Large intestine (tissue), 3 donors: ENCODE data around the gene UGDH. TPM values are rescaled to one million over a fixed set of nuclear protein-coding genes. Genes with fewer than 3 reads are reported as not detected.
"Not testable (repeated sequence)": the region's sequence is repeated elsewhere in the genome, so short reads cannot be mapped to it uniquely, and the experiment has no call there.

Source experiments
- DNase-seq, 2 donors: peaks; one replicate each; pipeline versions ENCODE4 v3.0.0 to v3.0.0-alpha.2; 2013
- H3K27ac ChIP-seq: one replicate; pipeline ENCODE4 v1.5.1; 2013; ENCODE audit warnings: low read length
- H3K27me3 ChIP-seq: 2 replicates; pipeline ENCODE4 v1.6.1; 2013; ENCODE audit warnings: low read length; ENCODE audit not compliant: control insufficient read depth, insufficient read depth
- H3K36me3 ChIP-seq: 2 replicates; pipeline ENCODE4 v1.6.1; 2013; ENCODE audit warnings: low read length; ENCODE audit not compliant: control insufficient read depth, insufficient read depth
- H3K4me1 ChIP-seq: one replicate; pipeline ENCODE4 v1.6.1; 2013; ENCODE audit warnings: low read length; ENCODE audit not compliant: control insufficient read depth, insufficient read depth
- H3K4me3 ChIP-seq: one replicate; pipeline ENCODE4 v1.5.1; 2013; ENCODE audit warnings: low read length
- H3K9me3 ChIP-seq: one replicate; pipeline ENCODE4 v1.6.1; 2013; ENCODE audit warnings: mild to moderate bottlenecking, low read depth, low read length, moderate library complexity; ENCODE audit not compliant: control insufficient read depth
- WGBS: methylation state at CpG from one replicate; pipeline ENCODE4 v1.1.5; 2013; ENCODE audit warnings: low lambda C conversion rate; ENCODE audit not compliant: insufficient coverage; 5-methylcytosine and 5-hydroxymethylcytosine counted together
- polyA plus RNA-seq: library from polyadenylated mRNA; unstranded; fragments of 120-200 nt; gene quantifications from one replicate; pipeline ENCODE4 v1.2.1, GENCODE V29; 2013

The UGDH gene
- polyA plus RNA-seq, 1 donor: 64.2 TPM

DNA sequence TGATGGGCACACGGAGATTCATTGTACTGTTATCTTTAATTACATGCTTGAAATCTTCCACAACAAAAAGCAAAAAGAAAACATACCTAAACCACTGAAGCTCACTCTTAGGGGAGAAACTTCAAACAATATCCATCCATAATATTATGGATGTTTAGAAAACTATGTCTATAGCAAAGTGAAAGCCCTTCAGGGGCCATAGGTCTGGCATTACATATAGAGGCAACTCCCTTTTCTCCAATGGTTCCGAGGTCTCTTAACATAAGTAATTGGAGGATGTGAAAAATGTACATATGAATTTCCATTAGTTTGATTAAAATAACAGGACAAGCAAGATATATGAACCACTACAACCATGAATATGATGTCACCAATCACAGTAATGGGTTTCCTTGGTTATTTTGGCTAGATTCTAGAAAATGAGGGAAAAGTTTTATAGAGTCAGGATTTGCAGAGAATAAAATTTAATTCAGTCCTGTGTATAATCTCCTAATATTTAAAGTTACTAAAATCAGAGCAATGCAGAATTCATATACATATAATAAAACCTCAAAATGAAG lies 10.8 kb downstream of the UGDH start:
- Histone ChIP-seq H3K36me3 (peaks cover 45% of the 10 kb centered on the region), H3K27ac (no peak overlapping the region)
- 86% methylated on average over 1 of the region's 2 CpGs for WGBS

DNA sequence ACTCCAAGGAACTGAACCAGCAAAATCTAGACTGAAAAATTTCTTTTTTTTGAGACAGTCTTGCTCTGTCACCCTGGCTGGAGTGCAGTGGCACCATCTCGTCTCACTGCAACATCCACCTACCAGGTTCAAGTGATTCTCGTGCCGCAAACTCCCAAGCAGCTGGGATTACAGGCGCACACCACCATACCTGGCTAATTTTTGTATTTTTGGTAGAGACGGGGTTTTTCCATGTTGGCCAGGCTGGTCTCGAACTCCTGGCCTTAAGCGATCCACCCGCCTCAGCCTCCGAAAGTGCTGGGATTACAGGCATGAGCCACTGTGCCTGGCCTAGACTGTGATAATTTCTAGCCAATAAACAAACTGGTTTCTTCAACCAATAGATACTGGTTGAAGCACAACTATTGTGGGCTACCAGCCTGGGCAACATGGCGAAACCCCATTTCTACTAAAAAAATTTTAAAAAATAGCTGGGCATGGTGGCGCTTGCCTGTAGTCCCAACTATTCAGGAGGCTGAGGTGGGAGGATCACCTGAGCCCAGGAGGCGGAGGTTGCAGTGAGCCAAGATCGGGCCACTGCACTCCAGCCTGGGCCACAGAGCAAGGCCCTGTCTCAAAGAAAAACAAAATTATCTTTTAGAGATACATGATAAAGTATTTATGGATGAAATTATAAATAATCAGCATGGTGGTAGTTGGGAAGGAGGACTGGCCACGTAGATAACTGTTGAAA lies 11.4 kb downstream of the UGDH start:
- H3K27ac ChIP-seq: peak overlapping the region; percentile 8
- not testable (repeated sequence) for H3K9me3 ChIP-seq, H3K4me1 ChIP-seq, H3K27me3 ChIP-seq, H3K4me3 ChIP-seq, DNase-seq
- 57% methylated on average over 1 of the region's 14 CpGs for WGBS
- peaks cover 48% of the 10 kb centered on the region for H3K36me3 ChIP-seq

More for the DNA sequence above, 10.8 kb downstream of the UGDH start:
- Histone ChIP-seq H3K27me3 (no peaks in the 10 kb centered on the region), H3K4me1 (peaks cover 2% of the 10 kb centered on the region), H3K9me3 (no peaks in the 10 kb centered on the region), H3K4me3 (no peak overlapping the region)
- no peak for DNase-seq

DNA sequence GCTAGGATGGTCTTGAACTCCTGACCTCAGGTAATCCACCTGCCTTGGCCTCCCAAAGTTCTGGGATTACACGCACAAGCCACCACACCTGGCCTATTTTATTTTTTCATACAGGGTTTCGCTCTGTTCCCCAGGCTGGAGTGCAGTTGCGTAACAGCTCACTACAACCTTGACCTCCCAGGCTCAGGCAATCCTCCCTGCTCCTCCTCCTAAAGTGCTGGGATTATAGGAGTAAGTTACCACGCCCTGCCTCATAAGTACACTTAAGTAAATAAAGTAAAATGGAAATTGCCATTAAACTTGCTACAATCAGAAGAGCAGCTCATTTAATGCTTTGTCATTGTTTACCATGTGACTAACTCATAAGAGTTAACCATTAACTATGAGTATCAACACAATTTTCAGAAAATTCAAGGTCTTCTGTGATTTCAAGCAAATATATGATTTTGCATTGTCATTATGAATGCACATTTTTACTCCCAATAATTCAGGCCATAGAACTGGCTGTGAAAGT lies 12.3 kb downstream of the UGDH start:
- Histone ChIP-seq H3K9me3 (no peaks in the 10 kb centered on the region), H3K36me3 (peaks cover 52% of the 10 kb centered on the region), H3K4me3 (no peak overlapping the region), H3K27me3 (no peaks in the 10 kb centered on the region), H3K27ac (peak overlapping the region; percentile 28), H3K4me1 (peaks cover 2% of the 10 kb centered on the region)
- no CpG with 5 or more reads among the region's 4 CpGs for WGBS
- peak; percentile 68 to 84 for DNase-seq

DNA sequence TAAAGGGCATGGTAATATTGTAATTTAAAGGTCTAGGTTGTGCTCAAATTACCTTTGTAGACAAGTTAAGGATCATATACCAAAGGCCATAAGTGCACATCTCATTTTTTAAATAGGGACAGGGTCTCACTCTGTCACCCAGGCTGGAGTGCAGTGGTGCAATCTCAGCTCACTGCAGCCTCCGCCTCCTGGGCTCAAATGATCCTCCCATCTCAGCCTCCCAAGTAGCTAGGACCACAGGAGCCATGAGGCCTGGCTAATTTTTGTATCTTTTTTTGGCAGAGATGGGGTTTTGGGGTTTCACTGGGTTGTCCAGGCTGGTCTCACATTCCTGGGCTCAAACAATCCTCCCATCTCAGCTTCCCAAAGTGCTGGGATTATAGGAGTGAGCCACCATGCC lies 13.0 kb downstream of the UGDH start:
- no CpG with 5 or more reads among the region's 1 CpG for WGBS
- H3K4me1 ChIP-seq, H3K9me3 ChIP-seq, H3K27me3 ChIP-seq, H3K27ac ChIP-seq, DNase-seq, H3K4me3 ChIP-seq: not testable (repeated sequence)
- peaks cover 54% of the 10 kb centered on the region for H3K36me3 ChIP-seq

DNA sequence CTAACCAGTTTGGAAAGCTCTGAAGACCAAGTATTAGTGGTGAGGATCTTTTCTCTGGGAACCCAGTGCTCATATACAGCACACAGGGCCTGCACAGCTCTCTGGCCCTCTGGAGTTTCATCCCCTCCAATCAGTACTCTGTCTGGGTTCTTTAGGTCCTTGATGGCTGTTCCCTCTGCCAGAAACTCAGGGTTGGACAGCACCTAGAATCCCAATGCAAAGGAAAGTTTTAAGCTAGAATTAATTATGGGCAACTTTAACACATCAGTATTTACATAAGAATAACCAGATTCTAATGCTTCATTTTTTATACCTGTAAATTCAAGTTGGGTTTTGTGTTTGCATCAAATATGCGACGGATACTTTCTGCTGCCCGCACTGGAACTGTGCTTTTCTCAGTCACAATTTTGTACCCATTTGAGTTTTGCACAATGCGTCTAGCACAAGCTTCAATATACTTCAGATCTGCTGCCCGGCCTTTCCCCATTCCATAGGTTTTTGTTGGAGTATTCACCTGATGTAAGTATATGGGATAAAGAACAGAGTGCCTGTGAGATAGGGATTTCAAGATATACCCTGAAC lies 16.8 kb downstream of the UGDH start:
- WGBS: no CpG with 5 or more reads among the region's 5 CpGs
- no peak overlapping the region for H3K27ac ChIP-seq
- no peak overlapping the region for H3K4me3 ChIP-seq
- H3K4me1 ChIP-seq: peaks cover 5% of the 10 kb centered on the region
- H3K36me3 ChIP-seq: peaks cover 60% of the 10 kb centered on the region
- no peak for DNase-seq
- no peaks in the 10 kb centered on the region for H3K9me3 ChIP-seq
- H3K27me3 ChIP-seq: no peaks in the 10 kb centered on the region

DNA sequence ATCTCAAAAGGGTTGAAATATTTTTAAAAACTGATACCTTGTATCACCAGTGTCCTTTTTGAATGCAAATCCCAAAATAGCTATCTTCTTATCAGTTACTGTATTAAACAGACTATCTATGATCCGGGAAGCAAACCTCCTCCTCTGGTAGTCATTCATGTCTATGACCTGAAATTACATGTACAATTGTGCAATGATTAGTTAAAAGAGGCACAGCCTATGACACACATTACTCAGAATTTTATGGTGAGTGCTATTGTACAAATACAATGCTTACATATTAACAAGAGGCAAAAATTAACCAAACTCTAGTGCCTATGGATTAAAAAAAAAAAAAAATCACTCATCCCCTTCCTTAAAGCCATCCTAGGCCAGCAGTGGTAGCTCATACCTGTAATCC lies 21.7 kb downstream of the UGDH start:
- H3K4me1 ChIP-seq: peaks cover 3% of the 10 kb centered on the region
- H3K4me3 ChIP-seq: no peak overlapping the region
- no CpG with 5 or more reads among the region's 1 CpG for WGBS
- DNase-seq: peak; percentile 11 to 51
- H3K36me3 ChIP-seq: peaks cover 70% of the 10 kb centered on the region
- no peak overlapping the region for H3K27ac ChIP-seq
- H3K9me3 ChIP-seq: no peaks in the 10 kb centered on the region
- H3K27me3 ChIP-seq: no peaks in the 10 kb centered on the region

DNA sequence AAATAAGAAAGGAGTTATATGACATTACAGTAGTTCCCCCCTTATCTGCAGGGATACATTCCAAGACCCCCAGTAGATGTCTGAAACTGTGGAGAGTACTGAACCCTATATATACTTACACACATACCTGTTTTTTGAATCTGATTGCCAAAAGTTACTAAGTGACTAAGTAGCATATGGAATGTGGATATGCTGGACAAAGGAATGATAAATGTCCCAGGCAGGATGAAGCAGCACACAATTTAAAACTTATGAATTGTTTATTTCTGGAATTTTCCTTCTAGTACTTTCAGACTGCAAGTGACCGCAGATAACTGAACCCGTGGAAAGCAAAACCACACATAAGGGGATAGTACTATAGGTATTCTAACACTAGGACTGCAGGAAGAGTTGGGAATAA lies 22.7 kb downstream of the UGDH start:
- Histone ChIP-seq H3K27me3 (no peaks in the 10 kb centered on the region), H3K27ac (no peak overlapping the region), H3K36me3 (peaks cover 66% of the 10 kb centered on the region), H3K4me3 (no peak overlapping the region), H3K9me3 (no peaks in the 10 kb centered on the region), H3K4me1 (peaks cover 3% of the 10 kb centered on the region)
- whole genome bisulfite sequencing: no CpG with 5 or more reads among the region's 2 CpGs
- no peak for DNase-seq

DNA sequence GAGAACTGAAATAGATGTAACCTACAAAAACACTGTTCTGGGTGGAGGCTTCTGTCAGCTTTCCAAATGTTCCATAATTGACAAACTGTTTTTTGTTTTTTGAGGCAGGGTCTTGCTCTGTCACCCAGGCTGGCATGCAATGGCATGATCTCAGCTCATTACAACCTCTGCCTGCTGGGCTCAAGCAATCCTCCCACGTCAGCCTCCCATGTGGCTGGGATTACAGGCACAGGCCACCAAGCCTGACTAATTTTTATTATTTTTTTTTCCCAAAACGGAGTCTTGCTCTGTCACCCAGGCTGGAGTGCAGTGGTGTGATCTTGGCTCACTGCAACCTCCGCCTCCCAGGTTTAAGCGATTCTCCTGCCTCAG lies 24.6 kb downstream of the UGDH start:
- H3K9me3 ChIP-seq, H3K4me1 ChIP-seq, H3K27ac ChIP-seq, H3K27me3 ChIP-seq, DNase-seq, H3K4me3 ChIP-seq: not testable (repeated sequence)
- WGBS: no CpG with 5 or more reads among the region's 4 CpGs
- H3K36me3 ChIP-seq: peaks cover 60% of the 10 kb centered on the region

DNA sequence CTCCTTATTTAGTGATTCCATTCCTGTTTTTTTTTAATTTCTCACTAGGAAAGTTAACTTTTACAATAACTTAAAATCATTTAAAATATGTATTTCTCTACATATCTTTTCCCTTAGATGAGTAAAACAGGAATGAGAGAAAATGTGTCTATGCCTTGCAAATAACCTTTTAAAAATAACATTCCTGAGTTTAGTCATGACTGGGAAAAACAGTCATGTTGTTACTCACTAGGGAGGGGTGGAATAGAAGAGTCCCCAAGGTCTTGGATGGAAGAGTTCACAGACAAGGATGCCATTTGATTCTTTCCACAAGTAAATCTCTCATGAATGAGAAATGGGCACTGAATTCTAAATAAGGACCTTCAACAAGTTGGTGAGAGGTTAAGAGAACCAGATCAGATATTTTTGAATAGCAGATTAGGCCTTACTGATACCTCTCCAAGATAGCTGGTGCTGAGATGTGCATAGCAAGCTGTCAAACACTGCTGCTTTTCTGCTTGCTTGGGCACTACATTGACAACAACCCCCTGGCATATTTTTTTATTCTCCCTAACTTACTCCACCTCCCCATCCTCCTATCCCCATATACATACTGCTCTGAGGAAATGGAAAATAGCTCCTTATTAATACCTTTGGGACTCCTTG lies 25.1 kb downstream of the UGDH start:
- H3K36me3 ChIP-seq: peaks cover 55% of the 10 kb centered on the region
- peaks cover 3% of the 10 kb centered on the region for H3K4me1 ChIP-seq
- H3K27ac ChIP-seq: no peak overlapping the region
- H3K27me3 ChIP-seq: no peaks in the 10 kb centered on the region
- DNase-seq: no peak
- no peaks in the 10 kb centered on the region for H3K9me3 ChIP-seq
- H3K4me3 ChIP-seq: no peak overlapping the region

DNA sequence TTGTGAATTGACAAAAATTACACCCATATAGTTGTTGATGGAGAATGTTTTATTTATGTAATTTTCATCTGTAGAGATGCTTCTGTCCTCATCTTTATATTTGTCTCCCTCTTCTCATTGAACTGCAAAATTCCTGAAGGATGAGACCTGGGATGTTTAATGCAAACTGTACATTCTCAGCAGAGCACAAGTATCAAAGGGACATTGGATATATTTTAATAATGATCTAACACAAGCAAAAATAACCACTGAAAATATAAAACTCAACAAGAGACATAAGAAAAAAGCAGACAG lies 28.6 kb downstream of the UGDH start:
- no peak for DNase-seq
- no peaks in the 10 kb centered on the region for H3K9me3 ChIP-seq
- no peaks in the 10 kb centered on the region for H3K27me3 ChIP-seq
- H3K4me3 ChIP-seq: no peak overlapping the region
- H3K36me3 ChIP-seq: peaks cover 30% of the 10 kb centered on the region
- no peaks in the 10 kb centered on the region for H3K4me1 ChIP-seq
- no peak overlapping the region for H3K27ac ChIP-seq
